ENCODE data around the gene TMEM200B.

DNA sequence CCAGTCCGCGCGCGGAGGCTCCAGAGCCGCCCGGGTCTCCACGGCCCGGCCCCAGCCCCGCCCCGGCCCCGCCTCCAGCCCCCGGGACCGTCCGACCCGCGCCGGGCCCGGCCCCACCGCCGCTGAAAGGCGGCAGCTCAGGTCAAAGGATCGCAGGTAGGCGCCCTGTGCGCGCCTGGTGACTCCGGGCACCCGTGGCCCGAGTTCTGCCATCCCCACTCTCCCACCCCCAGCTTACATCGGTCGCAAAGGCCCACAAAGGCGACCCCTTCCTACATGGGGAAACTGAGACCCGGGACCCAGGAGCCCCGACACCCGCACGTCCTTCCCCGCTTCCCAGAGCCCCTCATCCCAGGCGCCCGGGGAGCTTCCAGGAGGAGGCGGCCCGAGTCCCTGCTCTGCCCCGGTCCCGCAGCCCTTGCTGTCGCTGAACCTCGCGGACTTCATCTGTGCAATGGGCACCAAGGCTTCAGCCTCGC, at the start of gene TMEM200B:
- peak in 1 of 2 donors; percentile 19 for TF ChIP-seq POLR2A (IDR thresholded peaks at IDR 0.05)
- TF ChIP-seq, protein P1, sequence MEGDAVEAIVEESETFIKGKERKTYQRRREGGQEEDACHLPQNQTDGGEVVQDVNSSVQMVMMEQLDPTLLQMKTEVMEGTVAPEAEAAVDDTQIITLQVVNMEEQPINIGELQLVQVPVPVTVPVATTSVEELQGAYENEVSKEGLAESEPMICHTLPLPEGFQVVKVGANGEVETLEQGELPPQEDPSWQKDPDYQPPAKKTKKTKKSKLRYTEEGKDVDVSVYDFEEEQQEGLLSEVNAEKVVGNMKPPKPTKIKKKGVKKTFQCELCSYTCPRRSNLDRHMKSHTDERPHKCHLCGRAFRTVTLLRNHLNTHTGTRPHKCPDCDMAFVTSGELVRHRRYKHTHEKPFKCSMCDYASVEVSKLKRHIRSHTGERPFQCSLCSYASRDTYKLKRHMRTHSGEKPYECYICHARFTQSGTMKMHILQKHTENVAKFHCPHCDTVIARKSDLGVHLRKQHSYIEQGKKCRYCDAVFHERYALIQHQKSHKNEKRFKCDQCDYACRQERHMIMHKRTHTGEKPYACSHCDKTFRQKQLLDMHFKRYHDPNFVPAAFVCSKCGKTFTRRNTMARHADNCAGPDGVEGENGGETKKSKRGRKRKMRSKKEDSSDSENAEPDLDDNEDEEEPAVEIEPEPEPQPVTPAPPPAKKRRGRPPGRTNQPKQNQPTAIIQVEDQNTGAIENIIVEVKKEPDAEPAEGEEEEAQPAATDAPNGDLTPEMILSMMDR (IDR thresholded peaks at IDR 0.05), result no peak
